KOPT-K1 (cell line): ENCODE measurements around the gene MYO9A.

ENCODE experiments used
- H3K27ac ChIP-seq: fragments of 200-600 bp; sonication (generic); 2 replicates; pipeline ENCODE4 v1.5.1; 2016; ENCODE audit warnings: antibody characterized with exemption, mild to moderate bottlenecking, low read depth, low read length; ENCODE audit not compliant: poor library complexity, severe bottlenecking
- H3K36me3 ChIP-seq: fragments of 200-600 bp; sonication (generic); 2 replicates; pipeline ENCODE4 v1.5.1; 2017; ENCODE audit warnings: antibody characterized with exemption, mild to moderate bottlenecking, low read length, moderate library complexity; ENCODE audit not compliant: insufficient read depth
- H3K9me3 ChIP-seq: fragments of 200-600 bp; sonication (generic); 2 replicates; pipeline ENCODE4 v1.5.1; 2017; ENCODE audit warnings: antibody characterized with exemption, low read length, mild to moderate bottlenecking; ENCODE audit not compliant: insufficient read depth, poor library complexity, severe bottlenecking

The MYO9A gene

DNA sequence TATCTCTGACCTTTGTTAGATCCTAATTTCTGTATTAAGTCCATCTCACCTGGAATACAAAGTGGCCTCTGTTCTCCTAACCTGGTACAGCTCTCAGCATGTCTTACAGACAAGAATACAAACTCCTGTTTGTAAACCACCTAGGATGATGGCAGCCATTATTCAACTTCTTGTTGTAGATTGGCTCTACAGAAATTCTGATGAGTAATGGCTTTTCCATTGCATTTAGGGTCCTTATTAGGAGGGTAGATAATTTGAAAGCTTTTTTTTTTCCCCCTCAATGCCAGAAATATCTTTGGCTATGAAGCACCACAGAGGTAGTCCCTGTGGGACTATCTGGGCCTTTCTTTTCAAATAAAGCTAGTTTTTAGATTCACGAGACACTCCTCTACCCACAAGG, 297.8 kb downstream of the MYO9A start:
- H3K9me3 ChIP-seq: peaks cover 22% of the 10 kb centered on the region
- no peak overlapping the region for H3K27ac ChIP-seq
- H3K36me3 ChIP-seq: no peaks in the 10 kb centered on the region; the same call in 1 of the 2 replicates

DNA sequence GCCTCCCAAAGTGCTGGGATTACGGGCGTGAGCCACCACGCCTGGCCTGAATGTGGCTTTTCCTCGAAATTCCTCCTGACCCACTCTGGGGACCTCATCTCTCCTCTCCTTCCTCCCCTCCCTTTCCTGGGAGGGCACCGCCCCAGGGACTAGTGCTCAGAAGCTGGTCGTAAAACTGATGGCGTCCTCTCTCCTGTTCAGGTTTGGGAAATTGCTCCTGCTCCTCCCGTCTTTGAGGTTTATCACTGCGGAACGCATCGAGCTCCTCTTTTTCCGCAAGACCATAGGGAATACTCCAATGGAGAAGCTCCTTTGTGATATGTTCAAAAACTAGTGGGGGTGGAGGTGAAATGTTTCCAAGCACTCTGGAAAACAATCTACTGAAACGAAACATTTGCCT, 300.6 kb downstream of the MYO9A start:
- Histone ChIP-seq H3K9me3 (peaks cover 10% of the 10 kb centered on the region), H3K27ac (no peak overlapping the region), H3K36me3 (no peaks in the 10 kb centered on the region; the same call in 1 of the 2 replicates)

GRCh38 chr15:71815301-71815700, 302.6 kb downstream of the MYO9A start:
- no peak overlapping the region for H3K27ac ChIP-seq
- H3K36me3 ChIP-seq: no peaks in the 10 kb centered on the region
- H3K9me3 ChIP-seq: no peaks in the 10 kb centered on the region

- Histone ChIP-seq H3K27ac (no peak overlapping the region), H3K36me3 (no peaks in the 10 kb centered on the region), H3K9me3 (no peaks in the 10 kb centered on the region)
Observed at GRCh38 chr15:71813723-71814470, 304.1 kb downstream of the MYO9A start.

- no peaks in the 10 kb centered on the region for H3K36me3 ChIP-seq
- no peak overlapping the region for H3K27ac ChIP-seq
- H3K9me3 ChIP-seq: no peaks in the 10 kb centered on the region
Observed at GRCh38 chr15:71812966-71813722, 304.8 kb downstream of the MYO9A start.

- H3K36me3 ChIP-seq: no peaks in the 10 kb centered on the region
- no peak overlapping the region for H3K27ac ChIP-seq
- no peaks in the 10 kb centered on the region for H3K9me3 ChIP-seq
Observed at GRCh38 chr15:71811752-71812735, 305.9 kb downstream of the MYO9A start.

DNA sequence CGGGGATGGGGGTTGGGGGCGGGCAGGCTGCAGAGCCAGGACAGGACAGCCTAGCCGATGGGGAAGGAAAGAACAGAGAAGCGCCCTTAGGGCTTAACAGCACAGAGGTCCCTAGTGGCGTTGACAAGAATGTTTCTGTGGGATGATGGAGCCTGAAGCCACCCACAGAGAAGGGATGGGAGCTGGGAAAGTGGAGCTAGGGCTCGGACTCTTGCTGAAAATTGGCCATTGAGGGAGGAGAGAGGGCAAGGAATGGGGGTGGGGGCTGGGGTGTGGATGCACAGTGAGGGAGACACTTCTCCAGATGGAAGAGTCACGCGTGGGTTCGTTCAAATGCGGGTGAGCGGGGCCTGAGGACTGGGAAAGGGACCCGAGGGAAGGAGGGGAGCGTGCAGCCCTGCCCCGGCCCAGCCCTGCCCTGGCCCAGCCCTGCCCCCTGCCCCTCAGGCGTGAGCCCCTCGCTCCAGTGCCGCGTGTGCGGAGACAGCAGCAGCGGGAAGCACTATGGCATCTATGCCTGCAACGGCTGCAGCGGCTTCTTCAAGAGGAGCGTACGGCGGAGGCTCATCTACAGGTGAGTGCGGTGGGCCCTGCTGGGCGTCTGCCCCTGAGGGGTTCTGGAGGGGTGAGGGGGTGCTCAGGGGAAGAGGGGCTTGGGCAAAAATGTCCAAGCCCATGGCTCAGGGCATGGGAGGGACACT, 306.8 kb downstream of the MYO9A start:
- Histone ChIP-seq H3K36me3 (no peaks in the 10 kb centered on the region), H3K9me3 (no peaks in the 10 kb centered on the region), H3K27ac (no peak overlapping the region)

GRCh38 chr15:71810256-71811035, 307.5 kb downstream of the MYO9A start, which contains the start of gene NR2E3:
Gene NR2E3, plus strand, starts transcription at chr15:71810554. Its CDS starts 190 bp downstream, at chr15:71810744.
- H3K9me3 ChIP-seq: no peaks in the 10 kb centered on the region
- H3K36me3 ChIP-seq: no peaks in the 10 kb centered on the region
- no peak within 1 kb of the TSS for H3K27ac ChIP-seq

DNA sequence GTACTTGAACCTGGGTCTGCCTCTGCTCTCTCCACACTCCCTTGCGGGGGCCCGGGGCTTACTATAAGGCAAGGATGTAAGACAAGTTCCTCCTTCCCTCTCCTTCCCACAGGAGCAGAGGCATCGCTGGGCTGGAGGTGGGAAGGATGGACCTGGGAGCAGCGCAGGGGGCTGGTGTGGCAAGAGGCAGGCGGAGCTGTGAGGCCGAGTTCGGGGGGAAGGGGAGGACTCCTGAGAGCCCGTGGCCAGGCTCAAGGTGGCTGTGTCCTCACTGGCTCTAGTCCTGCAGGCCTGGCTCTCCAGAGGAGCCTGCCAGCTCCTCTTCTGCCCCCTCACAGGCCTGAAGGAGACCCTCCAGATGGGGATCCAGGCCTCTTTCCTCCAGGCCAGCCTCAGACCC, 308.6 kb downstream of the MYO9A start:
- Histone ChIP-seq H3K27ac (no peak overlapping the region), H3K9me3 (no peaks in the 10 kb centered on the region), H3K36me3 (no peaks in the 10 kb centered on the region)

DNA sequence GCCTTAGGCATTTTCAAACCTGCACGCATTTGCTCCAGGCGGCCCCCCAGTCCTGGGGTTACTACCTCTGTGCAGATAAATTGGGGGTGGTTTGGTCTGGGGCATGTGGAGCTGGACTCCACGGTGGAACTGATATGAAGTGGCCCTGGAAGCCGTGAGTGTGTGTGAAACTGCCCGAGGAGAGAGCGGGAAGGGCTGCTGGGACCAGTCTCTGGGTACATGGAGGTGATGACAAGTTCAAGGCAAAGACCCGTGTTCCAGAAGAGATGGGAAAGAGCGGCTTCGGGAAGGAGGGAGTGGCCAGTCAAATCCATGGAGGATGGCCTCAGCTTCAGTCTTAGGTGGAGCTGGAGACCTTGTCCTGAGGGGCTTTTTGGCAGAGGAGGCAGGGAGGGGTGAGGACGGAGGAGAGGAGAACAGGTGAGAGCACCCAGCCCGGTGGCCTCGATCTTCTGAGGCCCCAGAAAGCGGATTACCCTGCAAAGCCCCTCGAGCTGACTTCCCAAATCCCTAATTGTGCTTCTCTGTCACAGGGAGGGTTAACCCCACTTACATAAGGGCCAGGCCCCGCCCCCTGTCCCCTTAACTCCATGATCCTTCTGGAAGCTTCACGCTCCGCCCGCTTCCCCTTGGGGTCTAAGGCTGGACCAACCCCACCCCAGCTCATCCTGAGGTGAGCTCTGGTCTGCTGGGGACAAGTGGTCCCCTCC, 309.5 kb downstream of the MYO9A start:
- no peak overlapping the region for H3K27ac ChIP-seq
- H3K9me3 ChIP-seq: no peaks in the 10 kb centered on the region
- H3K36me3 ChIP-seq: no peaks in the 10 kb centered on the region

- no peak overlapping the region for H3K27ac ChIP-seq
- no peaks in the 10 kb centered on the region for H3K9me3 ChIP-seq
- H3K36me3 ChIP-seq: no peaks in the 10 kb centered on the region
Observed at GRCh38 chr15:71807691-71808091, 310.3 kb downstream of the MYO9A start.

DNA sequence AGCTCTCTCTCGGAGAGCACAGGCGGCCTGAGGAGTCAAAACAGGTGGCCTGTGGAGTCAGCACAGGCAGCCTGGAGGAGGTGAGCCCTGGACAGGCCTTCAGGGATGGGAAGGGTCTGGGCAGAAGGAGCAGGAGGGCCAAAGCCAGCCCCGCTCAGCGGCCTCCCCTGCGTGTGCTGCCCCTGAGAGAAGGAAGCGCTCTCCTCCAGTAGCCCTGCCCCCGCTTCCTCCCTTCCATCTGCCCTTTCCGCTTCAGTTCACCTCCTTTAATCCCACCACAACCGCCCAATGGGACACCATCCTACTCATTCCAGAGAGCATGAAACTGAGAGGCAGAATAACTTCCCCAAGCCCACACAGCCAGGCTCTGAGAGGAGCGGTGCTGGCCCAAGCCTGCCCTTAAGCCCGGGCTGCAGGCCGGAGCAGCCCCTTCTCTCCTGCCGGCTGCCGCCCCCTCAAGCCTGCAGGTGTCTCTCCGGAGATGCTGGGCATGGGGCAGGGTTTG, 310.8 kb downstream of the MYO9A start:
- H3K9me3 ChIP-seq: no peaks in the 10 kb centered on the region
- no peak overlapping the region for H3K27ac ChIP-seq
- H3K36me3 ChIP-seq: no peaks in the 10 kb centered on the region

DNA sequence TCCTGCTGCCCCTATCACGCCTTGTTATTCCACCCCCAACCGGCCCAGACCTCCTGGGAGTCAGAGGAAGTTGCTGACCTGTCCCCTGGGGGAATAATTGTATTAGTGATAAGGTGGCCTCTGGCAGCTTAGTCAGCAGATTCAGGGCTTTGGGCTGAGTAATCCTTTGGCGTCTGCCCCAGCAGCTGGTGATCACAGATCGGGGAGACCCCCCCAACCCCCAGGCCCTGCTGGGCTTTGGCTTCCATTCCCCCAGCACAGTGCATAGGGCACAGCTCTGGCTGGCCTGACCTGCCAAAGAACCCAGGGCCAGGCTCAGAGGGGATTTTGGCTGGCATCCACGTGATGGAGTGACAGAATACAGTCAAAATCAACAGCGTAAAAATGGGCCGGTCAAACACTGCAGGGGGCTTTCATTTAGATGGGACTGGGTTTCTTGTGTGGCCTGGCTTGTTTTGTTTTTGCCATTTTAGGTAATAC, 311.5 kb downstream of the MYO9A start:
- no peaks in the 10 kb centered on the region for H3K9me3 ChIP-seq
- no peaks in the 10 kb centered on the region for H3K36me3 ChIP-seq
- H3K27ac ChIP-seq: no peak overlapping the region
